Caki2 (cell line): ENCODE measurements around the gene DPYSL3. TPM values are rescaled to one million over a fixed set of nuclear protein-coding genes. Genes with fewer than 3 reads are reported as not detected.

Experiments
- DNase-seq: peaks from one replicate; pipeline ENCODE4 v3.0.0-alpha.2; 2015; ENCODE audit warnings: low read depth
- in situ Hi-C: cut with HindIII; loops from 2 replicates; pipeline ENCODE4 v1.10.0; 2016; ENCODE audit warnings: low sequenced_read_pairs, low pct_unique_long_range_greater_than_20kb, mixed read lengths
- total RNA-seq: library from RNA; depleted of rRNA; stranded (reverse); fragments of >200 nt; shearing (Covaris generic); gene quantifications from 2 replicates; pipeline ENCODE4 v1.2.3, GENCODE V29; 2014; ENCODE audit warnings: low replicate concordance

The DPYSL3 gene
- total RNA-seq, 1 experiment from 2014 or later: 186 TPM

DNA sequence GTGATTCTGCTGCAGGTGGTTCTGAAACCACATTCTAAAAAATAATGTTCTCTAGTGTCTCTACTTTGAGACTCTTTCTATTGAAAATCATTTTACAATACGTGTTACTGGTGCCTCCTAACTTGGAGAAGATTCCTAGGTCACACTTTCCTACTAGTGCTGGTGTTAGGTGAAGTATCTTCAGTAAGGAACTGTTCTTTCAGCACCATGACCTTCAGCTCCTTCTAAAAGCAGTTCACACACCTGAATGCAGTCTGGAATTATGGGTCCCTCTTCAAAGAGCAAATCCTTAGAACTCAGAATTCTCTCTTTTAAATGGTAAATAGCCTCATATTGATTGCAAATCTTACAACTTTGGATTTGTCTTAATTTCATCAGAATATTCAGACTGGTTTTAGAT is 10.6 kb upstream of the DPYSL3 start:
- DNase-seq: no peak
- in situ Hi-C loops: no loop called here

DNA sequence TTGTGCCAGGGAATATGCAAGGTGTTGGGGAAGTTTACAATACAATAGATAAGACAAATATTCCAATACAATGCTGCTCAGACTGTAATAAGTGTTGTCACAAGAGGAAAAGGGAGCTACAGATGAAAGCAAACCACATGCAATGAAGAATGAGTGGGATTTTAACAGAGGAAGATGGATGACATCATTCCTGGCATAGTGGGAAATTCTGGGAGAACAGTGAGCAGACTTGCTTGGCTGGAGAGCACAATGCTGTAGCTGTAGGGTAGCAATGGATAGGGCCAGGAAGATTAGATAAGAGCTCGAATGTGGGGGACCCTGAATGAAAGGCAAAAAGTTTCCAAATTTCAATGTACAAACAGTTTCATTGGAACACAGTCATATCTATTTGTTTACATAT is 9.5 kb upstream of the DPYSL3 start:
- in situ Hi-C loops: no loop called here
- no peak for DNase-seq

DNA sequence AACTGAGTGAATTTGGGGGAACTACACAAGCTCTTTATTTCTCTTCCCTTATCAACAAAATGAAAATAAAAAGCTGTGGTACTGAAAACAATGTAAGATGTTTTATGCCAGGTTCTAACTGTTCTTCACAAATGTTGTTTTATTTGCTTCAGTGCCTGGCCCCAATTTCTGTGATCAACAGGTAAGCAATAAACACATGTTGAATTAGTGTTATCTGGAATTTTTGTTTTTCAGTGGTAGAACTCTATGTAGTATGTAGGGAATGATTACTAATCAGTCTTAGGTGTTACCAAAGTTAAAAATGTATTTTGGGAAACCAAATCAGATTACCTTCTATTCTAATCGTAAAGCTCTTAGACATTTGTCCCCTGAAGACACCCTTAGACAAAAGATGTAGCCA is 7.5 kb upstream of the DPYSL3 start:
- in situ Hi-C loops: no loop called here

DNA sequence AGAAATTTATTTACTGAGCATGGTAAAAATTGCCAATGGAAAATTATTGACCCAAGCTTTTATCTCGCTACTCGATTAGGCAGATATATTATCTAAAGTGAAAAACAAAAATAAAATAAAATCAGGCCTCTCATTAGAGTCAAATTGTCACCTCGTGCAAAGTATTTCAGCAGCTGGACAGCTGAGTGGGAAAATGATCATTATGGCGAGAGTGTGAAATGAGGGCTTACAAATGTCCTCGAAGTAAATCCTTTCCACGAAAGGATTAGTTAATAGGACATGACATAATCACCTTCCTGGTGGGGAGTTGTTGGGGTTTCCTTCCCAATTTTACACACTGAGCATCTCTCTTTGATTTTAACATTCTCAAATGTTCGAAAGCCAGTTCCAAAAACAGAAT is 5.4 kb upstream of the DPYSL3 start:
- in situ Hi-C loops: no loop called here
- DNase-seq: no peak

More for the DNA sequence above, 7.5 kb upstream of the DPYSL3 start:
- DNase-seq: no peak

DNA sequence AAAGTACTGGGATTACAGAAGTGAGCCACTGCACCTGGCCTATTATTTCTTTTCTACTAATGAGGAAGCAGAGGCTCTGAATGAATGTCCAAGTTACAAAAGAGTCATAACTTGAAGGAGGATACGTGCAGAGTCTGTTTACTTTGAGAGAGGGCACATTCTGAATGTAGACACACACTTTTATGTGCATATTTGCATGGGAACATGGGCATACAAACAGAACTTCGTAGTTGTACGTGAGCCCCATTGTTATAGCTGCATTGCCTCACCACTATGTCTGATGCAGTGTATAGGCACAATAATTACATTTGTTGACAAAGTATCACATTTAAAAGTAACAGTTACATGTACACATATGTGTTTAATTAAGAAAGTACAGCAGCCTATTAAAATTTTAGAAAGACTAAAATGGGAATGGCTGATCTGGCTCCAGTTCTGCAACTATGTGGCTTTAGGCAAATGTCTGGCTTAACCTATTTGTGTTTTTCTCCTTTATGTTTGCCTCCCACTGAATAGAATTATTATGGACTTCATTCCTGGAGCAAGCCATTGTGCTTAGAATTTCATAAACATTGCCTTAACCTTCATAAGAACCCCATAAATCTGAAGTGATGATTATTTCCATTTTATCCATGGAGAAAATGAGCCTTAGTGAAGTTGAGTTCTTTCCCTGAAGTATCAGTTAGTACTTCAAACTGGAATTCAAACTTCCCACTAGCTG is 3.0 kb upstream of the DPYSL3 start:
- in situ Hi-C loops: no loop called here
- DNase-seq: no peak

DNA sequence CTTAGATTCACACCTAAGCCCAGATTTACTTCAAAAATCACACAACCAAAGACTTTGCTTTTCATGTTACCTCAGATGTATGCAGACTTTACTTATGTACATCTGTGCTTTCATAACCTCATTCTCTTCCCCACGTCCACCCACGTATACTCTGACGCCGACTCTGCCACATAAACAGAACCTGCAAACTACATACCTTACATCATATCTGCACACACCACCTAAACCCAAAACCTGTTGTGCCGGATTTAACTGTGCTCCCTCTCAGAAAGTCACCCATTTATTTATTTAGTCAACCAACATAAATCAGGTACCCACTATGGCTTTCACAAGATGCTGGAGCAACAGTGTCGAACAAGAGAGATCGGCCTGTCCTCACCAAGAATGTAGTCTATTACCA is 1.0 kb upstream of the DPYSL3 start:
- DNase-seq: no peak
- in situ Hi-C loops: no loop called here

DNA sequence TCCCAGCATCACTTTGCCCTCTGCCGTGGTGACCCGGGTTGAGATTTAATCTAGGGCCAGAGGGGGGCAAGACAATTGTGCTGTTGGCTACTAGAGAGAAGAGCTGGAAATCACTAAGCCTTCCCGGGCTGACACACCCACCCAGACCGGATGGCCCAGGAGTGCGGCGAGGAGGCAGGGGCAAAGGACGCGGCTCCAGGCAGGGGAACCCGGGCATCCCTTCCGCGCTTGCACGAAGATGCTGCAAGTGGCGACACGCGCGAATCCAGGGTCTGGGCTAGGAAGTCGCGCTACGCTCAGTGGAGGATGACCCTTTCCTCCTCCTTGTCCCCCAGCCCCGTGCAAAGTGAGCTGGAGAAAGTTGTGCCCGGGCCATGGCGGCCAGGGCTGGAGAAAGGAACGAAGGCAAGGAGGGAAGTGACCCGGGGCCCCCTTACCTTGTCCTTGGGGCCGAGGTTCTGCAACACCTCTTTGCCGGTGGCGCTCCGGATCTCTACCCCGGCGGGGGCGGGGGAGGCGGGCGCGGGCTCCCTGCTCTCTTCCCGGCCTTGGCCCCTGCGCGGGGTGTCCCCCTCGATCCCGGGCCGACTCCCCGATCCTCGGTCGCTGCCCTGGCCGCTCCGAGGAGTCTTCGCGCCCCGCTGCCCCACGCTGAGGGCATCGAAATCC is 693 bp downstream of the DPYSL3 start:
- in situ Hi-C loops: no loop called here
- no peak for DNase-seq

DNA sequence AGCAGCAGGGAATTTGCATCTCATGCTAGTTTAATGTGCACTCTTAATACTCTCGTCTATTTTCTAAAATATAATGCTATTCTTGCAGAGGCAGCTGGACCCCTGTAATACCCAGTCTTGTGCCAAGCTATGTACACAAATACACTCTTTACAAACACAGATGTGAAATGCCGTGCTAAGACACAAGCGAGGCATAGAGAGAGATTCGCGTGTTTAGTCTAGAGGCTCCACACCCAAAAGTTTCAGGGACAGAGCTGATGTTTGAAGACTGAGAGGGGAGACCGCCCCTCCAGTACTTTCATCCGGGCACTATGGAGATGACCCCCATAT is 1.2 kb downstream of the DPYSL3 start:
- DNase-seq: peak; percentile 42
- in situ Hi-C loops: no loop called here

DNA sequence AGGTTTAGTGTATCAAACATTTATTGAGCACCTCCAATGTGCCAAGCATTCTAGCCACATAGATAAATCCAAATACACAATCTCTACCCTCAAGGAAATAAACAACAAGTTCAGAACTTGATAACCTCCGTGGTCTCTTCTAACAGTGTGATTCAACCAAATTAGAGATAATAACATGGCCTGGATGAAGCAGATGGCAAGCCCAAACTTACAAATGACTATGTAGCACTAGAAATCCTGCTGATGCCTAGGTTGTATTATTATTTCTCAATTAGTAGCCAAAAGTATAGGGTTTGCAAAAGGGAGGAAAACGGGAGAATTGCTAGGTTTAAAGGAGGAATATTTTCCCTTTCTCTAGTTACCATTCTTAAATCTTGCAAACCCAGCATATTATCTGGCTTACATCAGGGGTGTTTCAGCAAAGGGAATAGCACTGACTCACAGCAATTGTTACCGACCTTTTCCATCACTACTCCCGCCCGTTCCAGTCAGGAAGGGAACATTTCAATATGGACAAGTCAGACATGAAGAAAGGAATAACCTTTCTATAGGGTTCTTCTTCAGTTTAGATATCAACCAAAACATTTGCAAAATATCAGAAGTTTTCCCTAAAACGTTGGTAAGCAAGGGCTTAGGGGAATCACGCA is 2.3 kb downstream of the DPYSL3 start:
- DNase-seq: peak; percentile 55
- in situ Hi-C loops: no loop called here

DNA sequence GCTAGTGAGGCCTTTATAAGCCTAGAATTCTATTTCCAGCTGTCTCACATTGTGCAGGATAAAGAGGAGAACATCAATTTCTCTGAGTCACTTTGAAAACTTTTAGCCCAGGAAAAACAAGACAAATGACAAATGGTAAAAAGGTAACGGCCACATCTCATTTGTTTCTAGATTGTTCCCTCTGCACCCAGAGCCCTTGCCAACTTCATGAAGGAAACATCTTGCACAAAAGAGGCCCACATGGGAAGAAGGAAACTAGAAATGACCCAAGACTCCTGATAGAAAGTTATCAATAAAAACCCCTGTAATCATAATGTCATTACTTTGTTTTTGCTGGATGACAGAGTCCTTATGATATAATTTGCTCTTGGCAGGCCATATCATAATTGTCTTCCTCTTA is 5.3 kb downstream of the DPYSL3 start:
- DNase-seq: no peak
- in situ Hi-C loops: no loop called here

DNA sequence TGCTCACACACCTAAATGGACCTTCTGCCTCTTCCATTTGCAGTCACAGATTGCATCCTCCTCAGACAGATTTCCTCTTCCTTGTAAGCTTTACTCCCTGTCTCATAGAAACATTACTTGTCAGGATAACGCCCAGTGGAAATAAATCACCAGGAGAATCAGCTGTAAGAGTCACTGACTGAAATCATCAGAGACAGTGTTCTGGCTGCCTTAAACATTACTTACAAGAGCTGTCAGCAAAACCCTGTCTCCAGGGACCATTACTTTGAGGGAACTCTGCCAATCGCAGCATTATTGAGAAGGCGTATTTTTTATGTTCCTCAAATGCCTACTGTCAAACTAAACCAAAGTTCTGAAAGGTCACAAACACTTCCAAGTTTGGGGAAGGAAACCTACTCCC is 5.9 kb downstream of the DPYSL3 start:
- in situ Hi-C loops: no loop called here

DNA sequence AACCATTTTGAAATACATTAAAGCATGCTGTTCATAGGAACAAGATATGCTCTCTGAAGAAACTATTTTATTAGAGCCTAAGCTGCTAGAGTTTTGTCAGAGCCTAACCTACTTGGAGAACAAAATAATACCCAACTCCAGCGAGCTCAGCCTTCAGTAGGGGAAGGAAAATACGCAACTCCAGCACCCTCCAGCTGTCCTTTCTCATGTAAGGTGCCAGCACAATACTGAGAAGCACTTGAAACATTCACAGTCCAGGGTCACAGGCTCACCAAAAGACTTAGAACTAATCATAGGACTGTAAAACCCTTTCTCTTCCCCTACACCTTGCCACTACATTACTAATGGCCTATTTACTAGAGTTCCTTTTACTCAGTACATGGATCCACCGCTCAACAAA is 18.9 kb downstream of the DPYSL3 start:
- in situ Hi-C loops: no loop called here
- DNase-seq: no peak

More for the DNA sequence above, 5.9 kb downstream of the DPYSL3 start:
- peak; percentile 40 for DNase-seq

DNA sequence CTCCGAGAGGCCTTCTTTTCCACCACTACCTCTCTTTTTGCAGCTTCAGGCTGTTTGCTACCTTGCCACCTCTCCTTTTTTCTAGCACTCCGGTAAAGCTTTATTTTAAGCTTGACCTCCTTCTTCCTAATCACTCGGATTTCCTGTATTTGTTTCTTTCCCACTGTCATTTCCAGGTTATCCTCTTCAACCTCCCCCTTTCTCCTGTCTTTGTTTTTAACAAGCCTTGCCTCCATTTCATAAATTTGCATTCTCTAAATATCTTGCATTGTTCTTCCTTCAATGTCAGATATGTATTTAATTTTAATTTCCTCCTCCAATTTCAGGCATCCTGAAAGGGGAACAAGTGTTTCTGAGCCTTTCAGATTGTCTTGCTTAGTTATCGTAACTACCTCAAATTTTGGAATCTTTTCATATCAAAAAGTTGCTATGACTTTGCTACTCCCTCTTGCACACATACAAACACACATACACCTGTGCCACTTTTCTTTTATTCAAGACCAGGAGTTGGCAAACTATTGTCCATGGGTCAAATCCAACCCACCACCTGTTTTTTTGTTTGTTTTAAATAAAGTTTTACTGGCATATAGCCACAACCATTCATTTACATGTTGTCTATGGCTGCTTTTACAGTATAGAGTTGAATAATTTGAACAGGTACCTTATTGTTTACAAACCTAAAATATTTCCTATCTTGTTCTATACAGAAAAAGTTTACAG is 22.7 kb downstream of the DPYSL3 start:
- DNase-seq: no peak
- in situ Hi-C loops: no loop called here

DNA sequence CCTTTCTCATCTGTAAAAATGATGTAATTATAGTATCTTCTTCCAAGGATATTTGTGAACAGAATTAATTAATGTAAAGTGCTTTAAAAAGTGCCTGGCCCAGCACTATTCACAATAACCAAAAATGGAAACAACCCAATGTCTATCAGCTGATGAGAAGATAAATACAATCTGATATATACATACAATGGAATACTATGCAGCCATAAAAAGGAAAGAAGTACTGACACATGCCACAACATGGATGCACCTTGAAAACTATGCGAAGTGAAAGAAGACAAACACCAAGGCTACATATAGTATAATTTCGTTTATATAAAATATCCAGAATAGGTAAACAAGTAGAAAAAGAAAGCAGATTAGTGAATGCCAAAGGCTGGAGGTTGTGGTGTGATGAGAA is 24.1 kb downstream of the DPYSL3 start:
- in situ Hi-C loops: no loop called here
- DNase-seq: no peak

DNA sequence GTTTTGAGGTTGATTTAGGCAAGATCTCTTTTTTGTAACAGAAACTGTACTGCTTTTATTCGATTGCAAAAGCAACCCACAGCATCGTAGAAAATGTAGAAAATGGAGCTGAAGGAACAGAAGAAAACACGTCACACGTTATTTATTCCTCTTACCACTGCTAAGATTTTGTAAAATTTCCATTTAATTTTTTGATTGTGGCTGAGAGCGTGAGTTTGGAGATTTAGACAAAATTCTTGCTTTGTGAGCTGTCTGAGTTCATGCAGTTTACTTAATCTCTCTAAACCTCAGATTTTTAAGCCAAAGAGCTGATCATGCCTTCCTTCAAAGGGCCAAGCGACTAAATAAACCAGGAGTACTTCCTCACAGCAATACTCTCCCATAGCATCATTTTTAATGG is 24.8 kb downstream of the DPYSL3 start:
- no peak for DNase-seq
- in situ Hi-C loops: no loop called here

DNA sequence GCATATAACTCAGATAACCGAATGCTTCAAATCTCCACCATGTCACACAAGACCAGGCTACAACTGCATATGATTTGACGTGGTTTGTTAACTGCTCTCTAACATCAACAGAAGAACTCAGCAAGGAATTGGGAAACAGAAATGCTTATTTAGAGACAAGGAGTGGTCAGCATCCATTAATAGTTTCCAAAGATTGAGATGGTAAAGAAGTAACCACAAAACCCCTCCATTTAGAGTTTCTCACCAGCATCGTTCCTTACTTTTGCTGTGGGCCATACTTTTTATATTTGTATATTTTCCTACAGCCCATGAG is 25.2 kb downstream of the DPYSL3 start:
- in situ Hi-C loops: no loop called here
- no peak for DNase-seq

DNA sequence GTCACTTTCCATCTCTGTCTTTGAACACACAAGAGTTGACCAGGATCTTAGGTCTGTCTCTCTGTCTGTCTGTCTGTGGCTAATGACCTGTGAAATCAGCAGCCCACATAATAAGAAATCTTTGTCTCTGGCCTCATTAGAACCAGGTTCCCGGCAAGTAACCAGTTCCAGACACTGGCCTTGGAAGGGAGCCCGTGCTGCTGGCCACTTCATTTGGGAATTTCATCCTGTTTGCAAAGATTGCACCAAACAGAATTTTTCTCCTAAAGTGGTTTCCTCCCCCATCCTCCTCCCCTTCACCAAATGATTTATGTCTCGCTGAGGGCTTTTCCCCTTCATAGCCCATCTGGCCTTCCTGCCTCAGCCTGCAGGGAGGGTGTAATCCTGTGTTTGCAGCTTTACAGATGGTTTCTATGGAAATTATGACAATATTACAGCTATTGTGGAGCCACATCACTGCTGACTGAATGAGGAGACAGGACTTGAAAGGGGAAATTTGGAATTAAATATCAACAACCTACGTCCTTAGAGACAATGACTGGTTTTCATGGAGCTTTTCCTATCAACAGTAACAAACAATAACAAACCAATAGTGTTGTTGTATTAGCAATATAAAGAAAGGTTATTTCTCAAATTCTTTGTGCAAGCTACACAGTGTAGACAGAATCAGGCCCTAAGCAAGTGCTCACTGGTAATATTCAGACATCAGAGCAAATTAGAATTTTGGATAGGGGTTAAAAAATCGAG is 25.7 kb downstream of the DPYSL3 start:
- in situ Hi-C loops: no loop called here
- peak; percentile 96 for DNase-seq

DNA sequence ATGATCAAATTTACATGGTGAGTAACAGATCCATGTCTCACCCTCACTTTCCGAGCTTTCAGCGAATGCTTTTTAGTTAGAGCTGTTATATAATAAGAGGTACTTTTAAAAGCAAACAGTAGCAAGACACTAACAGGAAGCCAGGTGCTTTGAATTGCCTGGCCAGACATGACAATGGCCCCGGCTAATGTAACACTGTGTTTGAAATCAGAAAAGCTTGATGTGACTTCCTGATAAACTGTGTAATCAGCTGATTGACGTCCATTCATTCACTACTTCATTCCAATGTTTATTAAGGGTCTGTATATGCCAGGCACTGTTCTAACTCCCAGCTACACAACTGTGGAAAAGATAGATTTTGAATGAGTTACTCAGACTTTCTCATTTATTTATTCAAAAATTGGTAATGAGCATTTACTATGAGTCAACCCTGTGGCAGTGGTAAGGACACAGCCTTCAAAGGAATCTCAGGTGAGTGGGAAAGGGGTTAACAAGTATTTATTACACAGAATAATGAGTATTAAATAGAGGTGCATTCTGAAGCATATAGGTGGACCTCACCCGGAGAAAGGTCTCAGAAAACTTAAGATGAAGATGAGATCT is 26.6 kb downstream of the DPYSL3 start:
- in situ Hi-C loops: no loop called here
- DNase-seq: peak; percentile 49
